Activated CD4-positive, alpha-beta T cell treated with anti-CD3 and anti-CD28 coated beads for 36 hours (primary cell): ENCODE measurements around the gene ETV3L. TPM values are rescaled to one million over a fixed set of nuclear protein-coding genes. Genes with fewer than 3 reads are reported as not detected.

ENCODE experiments used
- ATAC-seq: fragments of 200-7000 bp; cut with Tn5 transposase; one replicate; pipeline ENCODE4 v1.10.0; 2021; ENCODE audit warnings: mild to moderate bottlenecking, moderate library complexity
- CTCF ChIA-PET: fragments of 350-600 bp; sonication (Branson Sonifier 250); formaldehyde crosslinking; loops from one replicate; lab custom pipeline; 2021; ENCODE audit warnings: antibody characterized with exemption; lab: Charles Lee
- POLR2A ChIA-PET: fragments of 350-600 bp; sonication (Branson Sonifier 250); formaldehyde crosslinking; loops from one replicate; lab custom pipeline; 2021; ENCODE audit warnings: antibody characterized with exemption, inconsistent platforms; lab: Charles Lee
- DNase-seq: peaks from one replicate; pipeline ENCODE4 v3.0.0-alpha.2; 2020
- H3K27ac Mint-ChIP-seq: one replicate; pipeline ENCODE4 v1.8.0; 2021; ENCODE audit warnings: mixed read lengths
- H3K27me3 Mint-ChIP-seq: one replicate; pipeline ENCODE4 v1.8.0; 2021; ENCODE audit warnings: mixed read lengths
- H3K36me3 Mint-ChIP-seq: one replicate; pipeline ENCODE4 v1.8.0; 2021; ENCODE audit warnings: low read depth, mixed read lengths
- H3K4me1 Mint-ChIP-seq: one replicate; pipeline ENCODE4 v1.8.0; 2021; ENCODE audit warnings: mixed read lengths
- H3K4me3 Mint-ChIP-seq: one replicate; pipeline ENCODE4 v1.8.0; 2021; ENCODE audit warnings: mild to moderate bottlenecking, moderate library complexity, mixed read lengths
- H3K9me3 Mint-ChIP-seq: one replicate; pipeline ENCODE4 v1.8.0; 2021; ENCODE audit warnings: low read depth, mixed read lengths
- intact Hi-C, 2 experiments: fragments of 100-400 bp; cut with DNase I in 1 of 2; cut with micrococcal nuclease in 1 of 2; formaldehyde crosslinking; loops; one replicate each; pipeline versions ENCODE4 v1.14.2 to v1.15.1; 2022 to 2024; cut with DNase I, micrococcal nuclease
- total RNA-seq, 2 experiments: library from RNA; stranded (reverse); gene quantifications; one replicate each; pipeline ENCODE4 v1.2.3, GENCODE V29; 2021

The ETV3L gene
- not detected for total RNA-seq

GRCh38 chr1:157099633-157100009 lies at the start of gene ETV3L:
Gene ETV3L (minus strand): TSS chr1:157099808. CDS start chr1:157099523, 285 bp downstream.
- ATAC-seq (no peak), DNase-seq (no peak)
- Mint-ChIP-seq H3K9me3 (no peaks in the 10 kb centered on the region), H3K27ac (no peak within 1 kb of the TSS), H3K27me3 (peaks cover 2% of the 10 kb centered on the region), H3K4me3 (no peak within 1 kb of the TSS), H3K36me3 (no peaks in the 10 kb centered on the region), H3K4me1 (peaks cover 10% of the 10 kb centered on the region)
- ChIA-PET CTCF (interaction anchor here (1.3 to 2.0 kb wide), 2 partner anchors 9 to 56 kb away, joined by 5 to 15 read pairs; no protein-coding TSS in a partner anchor), POLR2A (no interaction called here)
- intact Hi-C loops, result loop anchor here in 1 of 2 experiments (10.0 kb wide), 1 partner anchor 395 kb away; no protein-coding TSS in a partner anchor

DNA sequence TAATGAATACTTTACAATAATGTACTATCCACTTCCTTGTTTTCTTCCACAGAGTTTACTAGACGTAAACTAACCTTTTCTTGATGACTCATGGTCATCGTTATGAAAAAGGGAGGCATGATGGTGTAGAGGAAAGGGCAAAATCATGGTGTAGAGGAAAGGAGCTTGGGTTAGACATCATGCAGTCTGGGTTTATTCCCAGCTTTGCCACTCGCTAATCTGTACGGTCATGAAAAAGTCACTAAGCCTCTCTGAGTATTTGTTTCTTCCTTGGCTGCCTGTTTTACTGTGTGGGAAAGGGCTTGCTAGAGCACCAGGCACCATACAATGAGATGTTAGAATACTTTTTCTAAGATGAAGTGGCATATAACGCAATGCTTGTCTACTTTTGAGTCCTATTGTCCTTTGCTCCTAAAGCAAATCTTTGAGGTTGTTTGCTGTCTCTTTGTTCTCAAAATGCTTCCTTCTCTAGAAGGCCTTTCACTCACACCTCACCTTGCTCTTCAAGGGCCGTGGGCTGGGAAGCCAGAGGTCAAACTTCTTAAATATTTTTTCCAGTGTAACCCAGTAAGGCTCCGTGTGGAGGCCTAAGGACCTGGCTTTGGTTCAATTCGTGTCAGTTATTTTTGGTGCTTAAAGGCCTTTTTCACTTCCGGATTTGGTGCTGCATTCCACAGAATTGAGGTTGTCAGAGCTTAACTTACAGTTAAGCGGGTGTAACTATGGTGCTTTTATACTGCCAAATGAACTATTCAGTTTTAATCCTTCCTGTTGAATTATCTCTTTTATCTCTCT lies 48.5 kb upstream of the ETV3L start:
- ChIA-PET CTCF (interaction anchor here (0.8 to 16.6 kb wide), 6 partner anchors 8 to 74 kb away, joined by 3 to 455 read pairs (median 4); no protein-coding TSS in a partner anchor), POLR2A (no interaction called here)
- Mint-ChIP-seq H3K9me3 (no peaks in the 10 kb centered on the region), H3K4me1 (peaks cover 22% of the 10 kb centered on the region), H3K36me3 (no peaks in the 10 kb centered on the region), H3K4me3 (no peak overlapping the region), H3K27ac (peak overlapping the region; percentile 34), H3K27me3 (no peaks in the 10 kb centered on the region)
- intact Hi-C loops, result no loop called here
- DNase-seq, result no peak
- no peak for ATAC-seq

GRCh38 chr1:157147037-157147436 lies 47.4 kb upstream of the ETV3L start:
- Mint-ChIP-seq H3K4me3 (no peak overlapping the region), H3K27ac (no peak overlapping the region), H3K9me3 (no peaks in the 10 kb centered on the region), H3K27me3 (no peaks in the 10 kb centered on the region), H3K4me1 (peaks cover 24% of the 10 kb centered on the region), H3K36me3 (no peaks in the 10 kb centered on the region)
- DNase-seq, result no peak
- intact Hi-C loops, result no loop called here
- ChIA-PET CTCF (interaction anchor here (1.0 to 16.6 kb wide), 3 partner anchors 9 to 59 kb away, joined by 4 to 455 read pairs (median 5); no protein-coding TSS in a partner anchor), POLR2A (no interaction called here)
- ATAC-seq, result peak; percentile 40

GRCh38 chr1:157146244-157146643 lies 46.6 kb upstream of the ETV3L start:
- CTCF ChIA-PET, result interaction anchor here (0.8 to 16.6 kb wide), 2 partner anchors 10 to 58 kb away, joined by 3 to 455 read pairs; no protein-coding TSS in a partner anchor
- H3K27ac Mint-ChIP-seq, result no peak overlapping the region
- H3K9me3 Mint-ChIP-seq, result no peaks in the 10 kb centered on the region
- intact Hi-C loops, result no loop called here
- POLR2A ChIA-PET, result interaction anchor here (0.6 kb wide), 1 partner anchor 13 kb away, joined by 3 read pairs; no protein-coding TSS in a partner anchor
- H3K4me3 Mint-ChIP-seq, result no peak overlapping the region
- peaks cover 29% of the 10 kb centered on the region for H3K4me1 Mint-ChIP-seq
- H3K27me3 Mint-ChIP-seq, result no peaks in the 10 kb centered on the region
- ATAC-seq (no peak), DNase-seq (no peak)
- no peaks in the 10 kb centered on the region for H3K36me3 Mint-ChIP-seq

DNA sequence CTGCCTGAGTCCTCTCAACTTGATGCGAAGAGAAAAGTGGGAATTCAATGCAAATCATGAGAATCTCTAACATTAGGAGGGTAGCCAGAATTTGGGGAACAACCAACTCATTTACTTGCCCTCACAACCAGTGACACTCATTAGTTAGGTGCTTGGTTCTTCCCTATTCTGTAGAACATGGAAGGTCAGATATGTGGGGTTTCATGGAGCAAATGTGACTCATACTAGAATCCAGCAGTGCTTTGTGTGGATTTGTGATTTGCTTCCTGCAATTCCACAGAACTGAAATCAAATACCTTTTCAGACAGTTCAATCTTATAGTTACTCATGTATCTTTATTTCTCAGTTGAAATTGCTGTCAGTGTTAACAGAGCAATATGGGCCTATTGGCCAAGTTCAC lies 45.5 kb upstream of the ETV3L start:
- DNase-seq (no peak), ATAC-seq (no peak)
- ChIA-PET POLR2A (no interaction called here), CTCF (no interaction called here)
- no peaks in the 10 kb centered on the region for H3K36me3 Mint-ChIP-seq
- no peaks in the 10 kb centered on the region for H3K9me3 Mint-ChIP-seq
- intact Hi-C loops, result no loop called here
- H3K4me3 Mint-ChIP-seq, result no peak overlapping the region
- no peaks in the 10 kb centered on the region for H3K27me3 Mint-ChIP-seq
- peaks cover 36% of the 10 kb centered on the region for H3K4me1 Mint-ChIP-seq
- no peak overlapping the region for H3K27ac Mint-ChIP-seq

DNA sequence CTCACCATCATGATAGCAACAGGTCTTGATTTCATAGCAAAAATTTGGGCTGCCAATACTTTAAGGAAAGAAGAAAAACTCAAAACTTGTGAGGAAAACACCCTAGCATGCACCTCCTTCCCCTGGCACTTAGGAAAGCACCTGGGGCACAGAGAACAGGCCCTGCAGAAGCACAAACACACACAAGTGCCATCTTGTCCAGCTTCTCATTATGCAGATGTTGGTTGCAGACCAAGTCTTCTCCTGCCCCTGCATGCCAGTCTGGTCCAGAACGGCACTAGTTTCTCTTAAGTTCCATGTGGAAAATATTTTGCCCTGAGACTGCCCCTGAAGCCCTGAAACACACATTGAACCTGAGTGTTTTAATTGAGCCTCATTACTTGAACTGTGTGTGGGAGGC lies 44.9 kb upstream of the ETV3L start:
- ChIA-PET POLR2A (no interaction called here), CTCF (no interaction called here)
- no peak overlapping the region for H3K4me3 Mint-ChIP-seq
- H3K4me1 Mint-ChIP-seq, result peaks cover 42% of the 10 kb centered on the region
- no peaks in the 10 kb centered on the region for H3K36me3 Mint-ChIP-seq
- H3K27ac Mint-ChIP-seq, result no peak overlapping the region
- no peaks in the 10 kb centered on the region for H3K27me3 Mint-ChIP-seq
- no peak for DNase-seq
- no peaks in the 10 kb centered on the region for H3K9me3 Mint-ChIP-seq
- intact Hi-C loops, result no loop called here
- no peak for ATAC-seq

GRCh38 chr1:157142765-157143423 lies 43.3 kb upstream of the ETV3L start:
- intact Hi-C loops, result no loop called here
- no peaks in the 10 kb centered on the region for H3K27me3 Mint-ChIP-seq
- H3K4me1 Mint-ChIP-seq, result peaks cover 43% of the 10 kb centered on the region
- POLR2A ChIA-PET, result no interaction called here
- ATAC-seq, result no peak
- no peak overlapping the region for H3K4me3 Mint-ChIP-seq
- DNase-seq, result no peak
- H3K36me3 Mint-ChIP-seq, result no peaks in the 10 kb centered on the region
- no peak overlapping the region for H3K27ac Mint-ChIP-seq
- no peaks in the 10 kb centered on the region for H3K9me3 Mint-ChIP-seq
- CTCF ChIA-PET, result interaction anchor here (0.6 to 11.2 kb wide), 4 partner anchors 10 to 90 kb away, joined by 3 to 98 read pairs (median 8); no protein-coding TSS in a partner anchor

DNA sequence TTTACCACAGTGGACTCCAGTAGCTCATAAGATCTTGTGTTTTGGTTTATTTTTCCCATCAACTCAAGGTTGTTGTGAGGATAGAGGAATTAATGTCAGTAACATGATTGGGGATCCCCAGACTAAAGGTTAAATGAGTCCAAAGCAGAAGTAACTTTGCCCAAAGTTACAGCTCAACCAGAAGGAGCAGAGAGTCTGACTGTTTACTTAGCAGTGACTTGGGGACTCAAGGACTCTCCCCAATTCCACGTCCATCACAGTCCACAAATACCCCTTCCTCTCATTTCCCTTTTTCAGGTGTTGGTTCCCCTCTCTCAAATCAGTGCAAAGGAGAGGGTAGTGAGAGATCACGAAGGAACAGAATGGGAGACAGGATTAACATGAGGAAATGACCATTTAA lies 42.6 kb upstream of the ETV3L start:
- ChIA-PET CTCF (interaction anchor here (0.6 to 11.2 kb wide), 6 partner anchors 10 to 91 kb away, joined by 3 to 98 read pairs (median 5); no protein-coding TSS in a partner anchor), POLR2A (no interaction called here)
- DNase-seq (no peak), ATAC-seq (no peak)
- intact Hi-C loops, result no loop called here
- Mint-ChIP-seq H3K27me3 (no peaks in the 10 kb centered on the region), H3K4me1 (peaks cover 42% of the 10 kb centered on the region), H3K27ac (no peak overlapping the region), H3K36me3 (peaks cover 4% of the 10 kb centered on the region), H3K4me3 (no peak overlapping the region), H3K9me3 (no peaks in the 10 kb centered on the region)

- peaks cover 12% of the 10 kb centered on the region for H3K36me3 Mint-ChIP-seq
- intact Hi-C loops, result no loop called here
- ATAC-seq (no peak), DNase-seq (no peak)
- peaks cover 46% of the 10 kb centered on the region for H3K4me1 Mint-ChIP-seq
- POLR2A ChIA-PET, result no interaction called here
- CTCF ChIA-PET, result interaction anchor here (0.7 to 11.2 kb wide), 8 partner anchors 11 to 292 kb away, joined by 3 to 98 read pairs (median 5); no protein-coding TSS in a partner anchor
- peak overlapping the region; percentile 5 for H3K27ac Mint-ChIP-seq
- no peaks in the 10 kb centered on the region for H3K27me3 Mint-ChIP-seq
- H3K9me3 Mint-ChIP-seq, result no peaks in the 10 kb centered on the region
- no peak overlapping the region for H3K4me3 Mint-ChIP-seq
Observed at GRCh38 chr1:157141212-157141855, 41.7 kb upstream of the ETV3L start.

DNA sequence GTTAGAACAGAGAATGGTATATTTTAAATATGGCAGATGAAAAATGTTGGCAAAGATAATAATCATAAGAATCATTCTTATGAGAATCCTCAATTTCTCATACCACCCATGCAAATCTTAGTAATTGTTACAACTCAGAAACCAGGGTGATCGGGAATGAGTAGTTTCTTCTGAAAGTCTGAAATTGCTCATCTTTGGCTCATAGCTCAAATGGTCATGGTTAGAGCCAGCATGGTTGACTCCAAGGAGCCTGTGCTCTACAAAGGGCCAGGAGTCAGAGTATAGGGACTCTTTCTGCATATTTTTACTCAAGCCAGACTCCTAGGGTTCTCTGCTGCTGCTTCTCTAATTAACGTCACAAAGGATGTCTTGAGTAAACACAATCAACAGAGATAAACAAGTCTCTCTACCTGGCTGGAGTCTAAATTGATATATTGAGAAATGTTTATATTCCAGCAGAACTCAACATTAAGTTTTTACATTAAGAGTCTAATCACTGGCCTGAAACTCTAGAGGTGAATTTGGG lies 40.5 kb upstream of the ETV3L start:
- peak overlapping the region; percentile 95 for H3K27ac Mint-ChIP-seq
- intact Hi-C loops, result no loop called here
- peak overlapping the region; percentile 97 for H3K4me3 Mint-ChIP-seq
- H3K36me3 Mint-ChIP-seq, result peaks cover 23% of the 10 kb centered on the region
- POLR2A ChIA-PET, result no interaction called here
- ATAC-seq (peak; percentile 62), DNase-seq (peak; percentile 43)
- H3K9me3 Mint-ChIP-seq, result no peaks in the 10 kb centered on the region
- CTCF ChIA-PET, result interaction anchor here (1.5 to 11.2 kb wide), 3 partner anchors 12 to 50 kb away, joined by 3 to 98 read pairs (median 14); no protein-coding TSS in a partner anchor
- H3K4me1 Mint-ChIP-seq, result peaks cover 59% of the 10 kb centered on the region
- no peaks in the 10 kb centered on the region for H3K27me3 Mint-ChIP-seq
